Hepatocyte (in vitro differentiated cells): ENCODE measurements around the gene CEP192. TPM values are rescaled to one million over a fixed set of nuclear protein-coding genes. Genes with fewer than 3 reads are reported as not detected.
A peak's percentile ranks its signal among the peaks of the same experiment; 100 is the strongest.

Experiments
- DNase-seq: peaks from one replicate; pipeline ENCODE4 v3.0.0-alpha.2; 2016; ENCODE audit warnings: low spot score
- H2AFZ ChIP-seq: fragments of 200-600 bp; sonication (generic); 2 replicates; pipeline ENCODE4 v1.6.0; 2016; ENCODE audit warnings: antibody characterized with exemption, mild to moderate bottlenecking
- H3K27ac ChIP-seq: fragments of 200-600 bp; sonication (generic); 2 replicates; pipeline ENCODE4 v1.5.1; 2016; ENCODE audit warnings: mild to moderate bottlenecking
- H3K27me3 ChIP-seq: fragments of 200-600 bp; sonication (generic); 2 replicates; pipeline ENCODE4 v1.6.1; 2016
- H3K36me3 ChIP-seq: fragments of 200-600 bp; sonication (generic); replicated peaks from 2 replicates; pipeline ENCODE4 v1.5.1; 2016; ENCODE audit warnings: low read depth; ENCODE audit not compliant: insufficient read depth
- H3K4me1 ChIP-seq: fragments of 200-600 bp; sonication (generic); 2 replicates; pipeline ENCODE4 v1.5.1; 2016; ENCODE audit warnings: mild to moderate bottlenecking, moderate library complexity; ENCODE audit not compliant: insufficient read depth
- H3K4me2 ChIP-seq: fragments of 200-600 bp; sonication (generic); 2 replicates; pipeline ENCODE4 v1.6.0; 2016
- H3K4me3 ChIP-seq: fragments of 200-600 bp; sonication (generic); 2 replicates; pipeline ENCODE4 v1.5.1; 2016; ENCODE audit warnings: mild to moderate bottlenecking
- H3K79me2 ChIP-seq: fragments of 200-600 bp; sonication (generic); 2 replicates; pipeline ENCODE4 v1.6.0; 2017; ENCODE audit warnings: mild to moderate bottlenecking
- H3K9me2 ChIP-seq: fragments of 200-600 bp; sonication (generic); replicated peaks from 2 replicates; pipeline ENCODE4 v1.6.0; 2017; ENCODE audit warnings: mild to moderate bottlenecking; ENCODE audit not compliant: insufficient read depth
- H3K9me3 ChIP-seq: fragments of 200-600 bp; sonication (generic); 2 replicates; pipeline ENCODE4 v1.5.1; 2016; ENCODE audit warnings: low read depth, mild to moderate bottlenecking
- H4K20me1 ChIP-seq: fragments of 200-600 bp; sonication (generic); 2 replicates; pipeline ENCODE4 v1.6.0; 2016; ENCODE audit warnings: mild to moderate bottlenecking; ENCODE audit not compliant: insufficient read depth, poor library complexity, severe bottlenecking
- CTCF ChIP-seq: fragments of 200-600 bp; sonication (generic); IDR thresholded peaks from 2 replicates; pipeline ENCODE4 v1.5.1; 2016; ENCODE audit warnings: antibody characterized with exemption, mild to moderate bottlenecking; ENCODE audit not compliant: poor library complexity
- EZH2 ChIP-seq: fragments of 200-600 bp; sonication (generic); IDR thresholded peaks from 2 replicates; pipeline ENCODE4 v1.6.1; 2016; ENCODE audit warnings: antibody characterized with exemption, mild to moderate bottlenecking, borderline replicate concordance
- EZH2phosphoT487 ChIP-seq: fragments of 200-600 bp; sonication (generic); IDR thresholded peaks from one replicate; pipeline ENCODE4 v1.6.1; 2018; ENCODE audit warnings: antibody characterized with exemption, mild to moderate bottlenecking, low read depth, moderate library complexity; ENCODE audit not compliant: unreplicated experiment, severe bottlenecking
- WGBS: methylation state at CpG from one replicate; pipeline ENCODE4 v1.1.6; 2016; ENCODE audit warnings: low lambda C conversion rate; ENCODE audit errors: missing lambda C conversion rate; 5-methylcytosine and 5-hydroxymethylcytosine counted together
- polyA plus RNA-seq: library from polyadenylated mRNA; unstranded; fragments of >200 nt; fragmentation: Nextera tagmentation; extraction: Ambion mirVana; gene quantifications from 2 replicates; pipeline ENCODE4 v1.2.1, GENCODE V29; 2016
- total RNA-seq: library from RNA; depleted of rRNA; stranded (reverse); fragments of >200 nt; gene quantifications from 2 replicates; pipeline ENCODE4 v1.2.3, GENCODE V29; 2014

Gene CEP192
- total and polyA plus RNA-seq, 2 experiments from 2014 or later = 7.9 to 17.4 TPM

- Histone ChIP-seq H3K4me2 (no peak overlapping the region), H3K4me3 (no peak overlapping the region), H3K79me2 (no peaks in the 10 kb centered on the region), H3K9me2 (no peaks in the 10 kb centered on the region), H3K9me3 (no peaks in the 10 kb centered on the region), H3K27ac (no peak overlapping the region), H4K20me1 (no peaks in the 10 kb centered on the region), H3K36me3 (no peaks in the 10 kb centered on the region), H3K4me1 (no peaks in the 10 kb centered on the region), H3K27me3 (no peaks in the 10 kb centered on the region), H2AFZ (no peak overlapping the region)
- DNase-seq = no peak
- TF ChIP-seq CTCF = no peak
- no peak for TF ChIP-seq EZH2phosphoT487
- TF ChIP-seq EZH2 = no peak
- 90% methylated on average over 8 of the region's 8 CpGs for WGBS
Measured at GRCh38 chr18:13124411-13124810, 133.2 kb downstream of the CEP192 start.

DNA sequence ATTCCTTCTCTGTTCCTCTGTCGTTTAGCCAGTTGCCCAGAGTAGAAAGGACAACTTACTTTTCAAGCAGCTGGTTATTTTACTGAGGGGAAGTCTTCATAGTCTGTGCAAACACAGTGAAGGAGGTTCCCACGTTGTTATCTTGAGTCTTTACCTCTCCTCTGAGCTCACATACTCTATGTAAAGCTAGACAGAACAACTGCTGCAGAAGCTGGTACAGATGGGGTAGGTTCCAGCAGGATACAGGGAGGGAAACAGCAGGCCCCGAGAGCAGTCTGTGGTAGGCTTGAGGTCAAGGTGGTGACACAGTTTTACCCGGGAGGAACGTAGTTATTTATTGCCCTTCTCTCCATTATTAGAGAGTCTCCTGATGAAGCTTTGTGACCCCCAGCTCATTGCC is 134.0 kb downstream of the CEP192 start:
- H3K36me3 ChIP-seq = no peaks in the 10 kb centered on the region
- 54% methylated on average over 5 of the region's 5 CpGs for WGBS

GRCh38 chr18:13126966-13127598 is 135.9 kb downstream of the CEP192 start:
- no peaks in the 10 kb centered on the region for H3K9me2 ChIP-seq
- TF ChIP-seq CTCF = no peak
- TF ChIP-seq EZH2 = no peak
- TF ChIP-seq EZH2phosphoT487 = no peak

More for the DNA sequence above, 134.0 kb downstream of the CEP192 start:
- Histone ChIP-seq H3K4me1 (no peaks in the 10 kb centered on the region), H3K9me3 (no peaks in the 10 kb centered on the region), H4K20me1 (no peaks in the 10 kb centered on the region), H3K79me2 (no peaks in the 10 kb centered on the region), H3K27ac (peak overlapping the region; percentile 9), H3K27me3 (no peaks in the 10 kb centered on the region), H3K4me3 (no peak overlapping the region), H3K9me2 (no peaks in the 10 kb centered on the region), H3K4me2 (no peak overlapping the region), H2AFZ (no peak overlapping the region)
- no peak for DNase-seq
- no peak for TF ChIP-seq EZH2
- no peak for TF ChIP-seq CTCF
- no peak for TF ChIP-seq EZH2phosphoT487

GRCh38 chr18:13131283-13131682 is 140.1 kb downstream of the CEP192 start:
- Histone ChIP-seq H3K27me3 (no peaks in the 10 kb centered on the region), H2AFZ (no peak overlapping the region), H3K9me3 (no peaks in the 10 kb centered on the region), H3K4me1 (no peaks in the 10 kb centered on the region), H4K20me1 (no peaks in the 10 kb centered on the region), H3K4me2 (no peak overlapping the region), H3K79me2 (no peaks in the 10 kb centered on the region), H3K9me2 (no peaks in the 10 kb centered on the region), H3K36me3 (no peaks in the 10 kb centered on the region), H3K4me3 (no peak overlapping the region), H3K27ac (no peak overlapping the region)
- WGBS = 73% methylated on average over 6 of the region's 6 CpGs
- no peak for DNase-seq
- no peak for TF ChIP-seq CTCF
- TF ChIP-seq EZH2phosphoT487 = no peak
- no peak for TF ChIP-seq EZH2

More at GRCh38 chr18:13126966-13127598, 135.9 kb downstream of the CEP192 start:
- Histone ChIP-seq H4K20me1 (no peaks in the 10 kb centered on the region), H3K9me3 (no peaks in the 10 kb centered on the region), H3K4me2 (no peak overlapping the region), H2AFZ (no peak overlapping the region), H3K27ac (no peak overlapping the region), H3K27me3 (no peaks in the 10 kb centered on the region), H3K79me2 (no peaks in the 10 kb centered on the region), H3K4me1 (no peaks in the 10 kb centered on the region), H3K4me3 (no peak overlapping the region), H3K36me3 (no peaks in the 10 kb centered on the region)
- no peak for DNase-seq
- 86% methylated on average over 17 of the region's 17 CpGs for WGBS
